ENCODE measurements around the gene PROCA1.

Gene PROCA1

GRCh38 chr17:28706471-28707338, 5.0 kb downstream of the PROCA1 start:
- no peak overlapping the region for H3K4me3 ChIP-seq (ENCODE audit: low read depth, low read length)
- in situ Hi-C loops (cut with HindIII; ENCODE audit: low sequenced_read_pairs), result no loop called here
- no peak for DNase-seq (ENCODE audit: low read depth)
- no peak for TF ChIP-seq CTCF (IDR thresholded peaks at IDR 0.05; ENCODE audit: low read depth, low read length, missing control alignments)

- no peak for TF ChIP-seq CTCF (IDR thresholded peaks at IDR 0.05; ENCODE audit: low read depth, low read length, missing control alignments)
- no peak overlapping the region for H3K4me3 ChIP-seq (ENCODE audit: low read depth, low read length)
- in situ Hi-C loops (cut with HindIII; ENCODE audit: low sequenced_read_pairs), result no loop called here
- no peak for DNase-seq (ENCODE audit: low read depth)
These were observed 5.9 kb downstream of the PROCA1 start for GRCh38 chr17:28705728-28706334.

- in situ Hi-C loops (cut with HindIII; ENCODE audit: low sequenced_read_pairs), result no loop called here
- no peak for TF ChIP-seq CTCF (IDR thresholded peaks at IDR 0.05; ENCODE audit: low read depth, low read length, missing control alignments)
- no peak overlapping the region for H3K4me3 ChIP-seq (ENCODE audit: low read depth, low read length)
- no peak for DNase-seq (ENCODE audit: low read depth)
These were observed 6.5 kb downstream of the PROCA1 start for GRCh38 chr17:28705074-28705659.

- in situ Hi-C loops (cut with HindIII; ENCODE audit: low sequenced_read_pairs), result no loop called here
- no peak for DNase-seq (ENCODE audit: low read depth)
- TF ChIP-seq CTCF (IDR thresholded peaks at IDR 0.05; ENCODE audit: low read depth, low read length, missing control alignments), result no peak
- H3K4me3 ChIP-seq (ENCODE audit: low read depth, low read length), result no peak overlapping the region
These were observed 7.3 kb downstream of the PROCA1 start for GRCh38 chr17:28704219-28704858.

GRCh38 chr17:28703552-28704218, 8.0 kb downstream of the PROCA1 start:
- no peak for DNase-seq (ENCODE audit: low read depth)
- no peak overlapping the region for H3K4me3 ChIP-seq (ENCODE audit: low read depth, low read length)
- in situ Hi-C loops (cut with HindIII; ENCODE audit: low sequenced_read_pairs), result no loop called here
- TF ChIP-seq CTCF (IDR thresholded peaks at IDR 0.05; ENCODE audit: low read depth, low read length, missing control alignments), result no peak

- H3K4me3 ChIP-seq (ENCODE audit: low read depth, low read length), result no peak overlapping the region
- in situ Hi-C loops (cut with HindIII; ENCODE audit: low sequenced_read_pairs), result no loop called here
- no peak for DNase-seq (ENCODE audit: low read depth)
- TF ChIP-seq CTCF (IDR thresholded peaks at IDR 0.05; ENCODE audit: low read depth, low read length, missing control alignments), result no peak
These were observed 8.9 kb downstream of the PROCA1 start for GRCh38 chr17:28702752-28703150.

All from astrocyte of the cerebellum (primary cell).